Measurements from ENCODE around the gene PRCC.

Gene PRCC

GRCh38 chr1:156815307-156815826 lies 48.0 kb downstream of the PRCC start:
- DNase-seq: peak; percentile 47

- no peak for DNase-seq
Measured at GRCh38 chr1:156815961-156816422, 48.7 kb downstream of the PRCC start.

GRCh38 chr1:156816561-156817328 lies 49.4 kb downstream of the PRCC start, which contains the start of gene SH2D2A:
Gene SH2D2A (minus strand): TSS chr1:156816848. CDS start chr1:156816708, 140 bp downstream.
- no peak for DNase-seq

- DNase-seq: peak; percentile 70
Measured at GRCh38 chr1:156821801-156822200, 54.5 kb downstream of the PRCC start.

- no peak for DNase-seq
Measured at GRCh38 chr1:156822680-156823079, 55.3 kb downstream of the PRCC start.

GRCh38 chr1:156823210-156823790 lies 56.0 kb downstream of the PRCC start:
- no peak for DNase-seq

- no peak for DNase-seq
Measured at GRCh38 chr1:156826630-156827029, 59.3 kb downstream of the PRCC start.

GRCh38 chr1:156828400-156829124 lies 61.2 kb downstream of the PRCC start:
- DNase-seq: no peak

- no peak for DNase-seq
Measured at GRCh38 chr1:156832434-156832833, 65.1 kb downstream of the PRCC start.

GRCh38 chr1:156833603-156834002 lies 66.3 kb downstream of the PRCC start:
- no peak for DNase-seq

- DNase-seq: no peak
Measured at GRCh38 chr1:156834322-156834721, 67.0 kb downstream of the PRCC start.

GRCh38 chr1:156836041-156836654 lies 68.8 kb downstream of the PRCC start:
- DNase-seq: no peak

- DNase-seq: no peak
Measured at GRCh38 chr1:156836892-156837291, 69.6 kb downstream of the PRCC start.

GRCh38 chr1:156838972-156839371 lies 71.6 kb downstream of the PRCC start:
- no peak for DNase-seq

GRCh38 chr1:156839426-156840109 lies 72.2 kb downstream of the PRCC start:
- no peak for DNase-seq

GRCh38 chr1:156840186-156840897 lies 73.0 kb downstream of the PRCC start:
- DNase-seq: no peak

- DNase-seq: no peak
Measured at GRCh38 chr1:156840898-156841279, 73.6 kb downstream of the PRCC start.

- no peak for DNase-seq
Measured at GRCh38 chr1:156841295-156841855, 74.0 kb downstream of the PRCC start.

- DNase-seq: no peak
Measured at GRCh38 chr1:156842618-156843300, 75.4 kb downstream of the PRCC start.

- no peak for DNase-seq
Measured at GRCh38 chr1:156844102-156844501, 76.8 kb downstream of the PRCC start.

GRCh38 chr1:156844638-156845037 lies 77.3 kb downstream of the PRCC start:
- DNase-seq: no peak
